Measurements from ENCODE around the gene LMO3. TPM values are rescaled to one million over a fixed set of nuclear protein-coding genes. Genes with fewer than 3 reads are reported as not detected.

Gene LMO3
- total and polyA plus RNA-seq, 2 of the 8 experiments (the other 6 are each of a cell fraction or from before 2014, with no cell fraction given): 4.7 to 16.7 TPM

GRCh38 chr12:16587110-16587453 lies 18.9 kb downstream of the LMO3 start:
- no peak overlapping the region for H2AFZ ChIP-seq (ENCODE audit: low read length)
- H3K23me2 ChIP-seq (ENCODE audit: low read depth, low read length): no peaks in the 10 kb centered on the region
- H3K27me3 ChIP-seq (replicated peaks in 1 of 4; ENCODE audit: control insufficient read depth in 3 of 4, extremely low read depth in 1 of 4, insufficient read depth in 3 of 4, low read length in 3 of 4): no peaks in the 10 kb centered on the region
- DNase-seq (ENCODE audit: low read depth in 1 of 2, low spot score in 2 of 2) (no peak), FAIRE-seq (no peak)
- H3K9me3 ChIP-seq (ENCODE audit: insufficient read depth in 2 of 2, low read depth in 1 of 2, low read length in 1 of 2): no peaks in the 10 kb centered on the region
- H4K8ac ChIP-seq (ENCODE audit: extremely low read depth, insufficient read depth, low read length): no peak overlapping the region
- H2BK20ac ChIP-seq (ENCODE audit: low read length): no peak overlapping the region
- CTCF ChIA-PET (ENCODE audit: partially characterized antibody): interaction anchor here (0.6 kb wide), 1 partner anchor 83 kb away, joined by 3 read pairs; no protein-coding TSS in a partner anchor
- H3K23ac ChIP-seq (ENCODE audit: insufficient read length): no peak overlapping the region
- H3K4me3 ChIP-seq (ENCODE audit: extremely low read depth in 1 of 4, insufficient read depth in 2 of 4, low read depth in 3 of 4, low read length in 4 of 4): no peak overlapping the region
- no peak overlapping the region for H3K4ac ChIP-seq (replicated peaks; ENCODE audit: insufficient read length, low read depth, low read length)
- H3K27ac ChIP-seq (ENCODE audit: low read depth, low read length): no peak overlapping the region
- no peak overlapping the region for H2BK5ac ChIP-seq (ENCODE audit: low read depth, low read length)
- no peaks in the 10 kb centered on the region for H3K36me3 ChIP-seq (ENCODE audit: control insufficient read depth in 2 of 4, insufficient read depth in 4 of 4, low read length in 3 of 4)
- H4K5ac ChIP-seq (ENCODE audit: insufficient read length, low read depth, low read length): no peak overlapping the region
- 83% methylated on average over 3 of the region's 3 CpGs; no CpG with 5 or more reads in 1 of the 2 experiments for WGBS, 2 experiments (ENCODE audit: extremely low coverage in 1 of 2, insufficient coverage in 1 of 2, insufficient read length in 1 of 2, insufficient replicate concordance in 2 of 2, low coverage in 1 of 2, low lambda C conversion rate in 2 of 2, missing lambda C conversion rate in 1 of 2)
- no peaks in the 10 kb centered on the region; a peak in 1 of 7 replicates for H3K4me1 ChIP-seq (replicated peaks in 1 of 4; ENCODE audit: control insufficient read depth in 3 of 4, insufficient read depth in 4 of 4, low read length in 3 of 4)
- no peaks in the 10 kb centered on the region for H4K20me1 ChIP-seq (replicated peaks in 1 of 2; ENCODE audit: control insufficient read depth in 1 of 2, insufficient read depth in 2 of 2, low read length in 2 of 2)
- H2BK120ac ChIP-seq (replicated peaks; ENCODE audit: low read depth, low read length): no peak overlapping the region
- H3K9ac ChIP-seq (replicated peaks in 1 of 4; ENCODE audit: extremely low read depth in 1 of 4, low read depth in 3 of 4, low read length in 3 of 4): no peak overlapping the region
- no peak overlapping the region for H3K18ac ChIP-seq (ENCODE audit: extremely low read depth, low read length)
- H3K4me2 ChIP-seq (ENCODE audit: insufficient read depth in 1 of 2, low read depth in 2 of 2, low read length in 2 of 2): no peak overlapping the region
- POLR2A ChIA-PET (ENCODE audit: partially characterized antibody): no interaction called here
- no peak overlapping the region for H2BK12ac ChIP-seq (ENCODE audit: low read depth, low read length)
- H3K56ac ChIP-seq (replicated peaks; ENCODE audit: insufficient read length, low read depth, low read length): no peak overlapping the region
- no peak overlapping the region for H2BK15ac ChIP-seq (ENCODE audit: low read length)
- H3K79me1 ChIP-seq (ENCODE audit: low read depth, low read length): no peaks in the 10 kb centered on the region
- no peak overlapping the region for H3K14ac ChIP-seq (ENCODE audit: insufficient read length)
- H4K91ac ChIP-seq (replicated peaks; ENCODE audit: insufficient read length, low read length): no peak overlapping the region
- no peak overlapping the region for H2AK5ac ChIP-seq (ENCODE audit: low read depth, low read length)
- H3K79me2 ChIP-seq (ENCODE audit: control insufficient read depth in 1 of 2, insufficient read depth in 2 of 2, low read length in 2 of 2): no peaks in the 10 kb centered on the region
- no peak for TF ChIP-seq CREB1 (IDR thresholded peaks at IDR 0.05)
- no peak for TF ChIP-seq GABPA (IDR thresholded peaks at IDR 0.05; ENCODE audit: borderline replicate concordance, insufficient read depth, low read length)
- TF ChIP-seq MAX (IDR thresholded peaks at IDR 0.05): no peak
- no peak for TF ChIP-seq RNF2 (IDR thresholded peaks at IDR 0.05; ENCODE audit: borderline replicate concordance, low read depth, low read length, missing control alignments, poor library complexity, severe bottlenecking)
- TF ChIP-seq MAFK (IDR thresholded peaks at IDR 0.05; ENCODE audit: low read depth, low read length): no peak
- TF ChIP-seq HDAC2 (IDR thresholded peaks at IDR 0.05; ENCODE audit: borderline replicate concordance in 1 of 2, low read depth in 2 of 2, low read length in 2 of 2): no peak
- TF ChIP-seq BACH1 (IDR thresholded peaks at IDR 0.05; ENCODE audit: low read length): no peak
- no peak for TF ChIP-seq EP300 (IDR thresholded peaks at IDR 0.05; ENCODE audit: borderline replicate concordance in 1 of 2, low read depth in 2 of 2, low read length in 2 of 2)
- no peak for TF ChIP-seq NANOG (IDR thresholded peaks at IDR 0.05; ENCODE audit: insufficient read depth, low read depth, low read length, poor library complexity, severe bottlenecking)
- TF ChIP-seq SUZ12 (IDR thresholded peaks at IDR 0.05; ENCODE audit: low read length): no peak
- no peak for TF ChIP-seq CTBP2 (IDR thresholded peaks at IDR 0.05; ENCODE audit: borderline replicate concordance, insufficient read depth, insufficient read length, low read length)
- TF ChIP-seq BRCA1 (IDR thresholded peaks at IDR 0.05; ENCODE audit: low read depth, low read length): no peak
- no peak for TF ChIP-seq TAF1 (IDR thresholded peaks at IDR 0.05; ENCODE audit: low read depth, low read length)
- TF ChIP-seq HDAC6 (IDR thresholded peaks at IDR 0.05; ENCODE audit: low read depth, low read length): no peak

Data from H1 (cell line).